A172 (cell line): ENCODE measurements around the gene C3orf33. TPM values are rescaled to one million over a fixed set of nuclear protein-coding genes. Genes with fewer than 3 reads are reported as not detected.

Experiments
- DNase-seq: peaks from one replicate; pipeline ENCODE4 v3.0.0-alpha.2; 2015; ENCODE audit warnings: low spot score
- total RNA-seq: library from RNA; depleted of rRNA; stranded (reverse); fragments of >200 nt; shearing (Covaris generic); gene quantifications from 2 replicates; pipeline ENCODE4 v1.2.3, GENCODE V29; 2014; rRNA removed

C3orf33 gene
- total RNA-seq, 1 experiment from 2014 or later = 7.5 TPM

DNA sequence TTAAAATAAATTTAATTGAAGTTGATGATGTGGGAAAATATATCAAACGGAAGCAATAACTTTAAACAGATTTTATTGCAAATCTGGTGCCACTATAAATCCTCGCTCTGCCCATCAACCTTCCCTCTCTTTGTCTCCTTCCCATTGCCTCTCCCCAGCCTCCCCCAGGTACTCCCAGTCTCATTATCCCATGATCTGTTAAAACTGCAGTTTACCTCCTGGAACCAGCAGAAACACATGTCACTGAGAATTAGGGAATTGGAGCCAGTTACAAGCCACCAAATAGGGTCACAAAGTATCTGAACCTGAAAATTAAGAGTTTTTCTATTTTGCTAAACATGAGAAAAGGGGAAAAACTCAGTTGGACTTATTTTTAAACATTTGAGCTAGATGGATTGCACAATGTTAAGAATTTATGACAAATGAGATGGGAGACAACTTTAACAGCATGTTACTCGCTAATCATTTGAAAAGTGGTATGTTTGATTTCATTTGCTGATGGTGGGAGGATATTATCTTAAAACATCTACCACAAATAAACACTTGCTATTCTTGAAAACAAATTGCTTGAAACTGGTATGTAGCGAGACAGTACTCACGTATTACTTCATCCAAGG, 63.6 kb downstream of the C3orf33 start:
- DNase-seq = no peak

DNA sequence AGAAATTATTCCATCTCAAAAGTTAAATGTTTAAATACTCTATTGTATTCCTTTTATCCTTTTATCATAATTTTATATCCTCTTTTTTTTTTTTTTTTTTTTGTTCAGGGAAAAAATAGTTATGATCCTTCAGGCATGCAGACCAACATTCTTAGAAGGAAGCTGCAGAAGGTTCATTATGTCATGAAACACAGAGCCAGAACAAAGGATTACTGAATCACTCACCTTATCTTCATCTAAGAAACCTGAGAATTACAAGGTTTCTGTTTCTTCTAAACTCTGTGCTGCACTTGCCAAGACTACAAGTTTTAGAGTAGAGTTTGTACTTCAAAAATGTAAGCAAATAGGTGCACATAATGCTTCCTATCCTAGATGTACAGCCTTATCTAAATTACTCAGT, 64.5 kb downstream of the C3orf33 start:
- no peak for DNase-seq

DNA sequence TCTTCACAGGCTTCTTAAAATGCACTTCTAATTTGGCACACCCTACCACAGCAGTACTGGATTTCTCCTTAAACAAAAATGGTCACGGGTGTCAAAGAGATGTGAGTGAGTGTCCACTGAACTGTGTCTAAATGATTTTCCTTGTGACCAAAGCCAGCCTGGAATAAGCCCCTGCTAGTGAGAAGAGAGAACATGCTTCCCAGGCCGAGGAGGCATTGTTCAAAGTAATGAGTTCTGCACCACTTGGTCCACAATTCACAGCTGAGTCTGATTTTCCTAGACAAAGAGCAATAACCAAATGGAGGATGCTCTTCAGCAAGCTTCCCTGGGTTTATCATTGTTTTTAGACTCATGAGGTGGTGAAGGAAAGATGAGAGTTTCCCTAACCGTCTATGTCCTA, 65.0 kb downstream of the C3orf33 start:
- DNase-seq = no peak

DNA sequence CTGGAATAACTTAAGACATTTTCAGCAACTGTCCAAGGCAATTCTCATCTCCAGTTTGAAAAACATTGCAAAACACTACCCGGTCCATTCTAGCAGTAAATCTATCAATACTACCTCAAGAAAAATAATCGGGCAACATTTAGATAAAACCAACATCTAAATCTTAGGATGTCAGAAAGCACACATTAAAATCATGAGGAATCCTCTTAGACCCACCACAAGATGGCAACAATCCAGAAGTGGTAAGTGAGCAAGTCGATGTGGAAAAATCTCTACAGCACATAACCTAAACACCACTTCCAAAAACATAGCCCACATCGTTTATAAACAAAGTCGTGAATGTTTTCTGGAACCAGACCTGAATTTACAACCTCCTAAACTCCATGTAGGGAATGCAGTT, 66.9 kb downstream of the C3orf33 start:
- DNase-seq = no peak

DNA sequence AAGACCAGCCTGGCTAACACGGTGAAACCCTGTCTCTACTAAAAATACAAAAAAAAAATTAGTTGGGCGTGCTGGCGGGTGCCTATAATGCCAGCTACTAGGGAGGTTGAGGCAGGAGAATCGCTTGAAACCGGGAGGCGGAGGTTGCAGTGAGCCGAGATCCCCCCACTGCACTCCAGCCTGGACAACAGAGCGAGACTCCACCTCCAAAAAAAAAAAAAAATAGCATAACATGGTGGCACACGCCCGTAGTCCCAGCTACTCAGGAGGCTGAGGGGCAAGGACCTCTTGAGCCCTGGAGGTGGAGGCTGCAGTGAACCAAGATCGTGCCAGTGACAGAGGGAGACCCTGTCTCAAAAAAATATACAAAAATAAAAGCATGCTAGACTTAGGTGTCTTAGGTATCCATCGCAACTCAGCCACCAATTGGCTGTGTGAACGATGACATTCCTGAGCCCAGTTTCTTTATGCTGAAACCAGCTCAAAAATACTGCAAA, 67.5 kb downstream of the C3orf33 start:
- no peak for DNase-seq

DNA sequence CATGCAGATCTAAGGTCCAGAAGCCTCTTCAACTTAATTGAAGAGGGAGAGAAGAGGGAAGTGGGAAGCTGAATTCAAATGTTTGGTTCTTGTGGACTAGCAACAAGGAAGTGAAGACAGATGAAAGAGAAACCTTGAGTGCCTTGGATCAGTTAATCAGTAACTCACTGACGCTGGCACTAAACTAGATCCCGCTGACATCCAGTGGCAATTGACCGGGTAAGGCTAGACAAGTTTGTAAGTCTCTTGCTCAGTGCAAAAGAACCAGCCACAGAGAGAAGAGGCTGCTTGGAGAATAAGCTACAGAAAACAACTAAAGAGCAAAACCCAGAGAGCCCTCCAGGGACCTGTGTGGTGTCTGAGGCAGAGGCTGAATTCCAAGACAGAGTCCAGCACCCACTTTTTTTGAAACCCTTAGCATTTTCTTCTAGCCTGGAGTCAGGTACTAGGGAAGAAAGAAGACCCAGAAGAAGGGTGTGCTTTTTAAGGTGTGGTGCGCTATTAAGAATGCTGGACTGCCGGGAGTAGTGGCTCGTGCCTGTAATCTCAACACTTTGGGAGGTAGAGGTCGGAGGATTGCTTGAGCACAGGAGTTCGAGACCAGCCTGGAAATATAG, 68.1 kb downstream of the C3orf33 start:
- DNase-seq = no peak

DNA sequence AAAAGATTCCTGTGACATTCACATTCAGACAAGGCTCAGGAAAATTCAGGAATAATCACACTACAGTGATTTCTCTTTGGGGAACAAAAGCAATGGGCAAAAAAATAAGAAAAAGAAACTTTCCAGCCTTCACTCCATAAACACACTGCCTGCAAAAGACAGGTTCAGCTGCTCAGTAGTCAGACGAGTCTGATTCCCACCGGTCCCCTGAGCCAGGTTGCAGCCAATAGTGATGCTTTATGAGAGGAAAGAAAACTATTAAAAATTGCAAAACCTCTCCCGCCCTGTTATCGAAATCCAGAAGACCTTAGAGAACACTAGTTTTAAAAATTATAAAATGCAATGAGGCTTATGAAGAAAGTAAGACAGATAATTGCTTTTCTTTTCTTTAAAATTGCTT, 69.7 kb downstream of the C3orf33 start:
- no peak for DNase-seq

DNA sequence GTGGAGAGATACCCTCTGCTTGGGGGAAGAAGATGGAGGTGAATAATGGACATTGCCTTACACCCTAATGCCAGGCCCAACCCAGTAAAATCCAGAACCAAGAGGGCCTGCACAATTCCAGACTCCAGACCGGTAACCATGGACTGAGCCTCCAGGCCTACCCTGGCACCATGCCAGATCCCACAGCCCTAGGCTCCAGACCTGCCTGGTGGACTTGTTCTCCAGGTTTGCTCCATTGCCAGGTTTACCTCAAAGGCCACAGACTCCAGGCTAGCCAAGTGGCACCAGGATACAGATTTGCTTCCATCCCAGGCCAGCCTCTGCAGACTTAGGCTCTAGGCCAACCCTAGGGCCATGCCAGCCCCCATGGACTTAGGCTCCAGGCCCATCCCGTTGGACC, 75.2 kb downstream of the C3orf33 start:
- DNase-seq = no peak

DNA sequence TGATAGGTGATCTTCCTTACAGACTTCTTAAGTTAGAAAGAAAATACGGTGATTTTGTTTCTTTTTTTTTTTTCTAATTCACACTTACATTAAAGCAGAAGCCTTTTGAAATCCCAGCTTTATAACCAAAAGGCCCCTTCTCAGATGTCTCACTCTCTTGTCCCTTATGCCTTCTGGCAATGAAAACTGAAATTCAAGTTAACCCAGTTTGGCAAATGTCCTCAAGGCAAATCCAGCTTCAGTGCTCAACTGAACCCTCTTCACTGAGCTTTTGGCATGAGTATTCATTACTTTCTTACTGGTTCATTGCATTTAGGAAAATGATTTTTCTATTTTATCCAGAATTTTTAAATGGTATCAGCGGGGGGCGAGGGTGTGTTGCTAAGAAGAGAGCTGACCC, 78.2 kb downstream of the C3orf33 start:
- DNase-seq = no peak

DNA sequence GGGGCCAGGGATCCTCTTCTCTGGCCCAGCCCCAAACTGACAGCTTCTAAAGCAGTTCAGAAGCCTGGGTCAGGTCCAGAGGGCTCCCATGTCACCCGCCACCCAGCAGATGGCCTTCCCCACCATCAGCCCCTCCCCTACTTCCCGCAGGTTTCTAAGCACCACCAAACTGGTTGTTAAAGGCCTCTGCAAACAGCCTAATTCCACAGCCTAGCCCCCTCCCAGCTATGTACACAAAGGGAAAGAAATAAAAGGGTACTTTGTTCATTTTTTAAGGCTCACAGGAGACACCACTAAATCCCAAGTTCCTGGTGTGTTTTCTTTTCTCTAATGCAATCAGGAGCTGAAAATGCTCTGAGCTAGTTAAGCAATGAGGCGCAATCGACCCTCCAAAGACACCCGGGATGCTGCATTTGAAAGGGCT, 91.8 kb downstream of the C3orf33 start:
- no peak for DNase-seq

Other genes with a start within 250 kb of the C3orf33 start
- 0.50 and 0.78 TPM in 2 replicates for gene PLCH1, start 61.2 kb downstream of the C3orf33 start, total RNA-seq
- gene SLC33A1, start 48.1 kb upstream of the C3orf33 start, total RNA-seq = 22.9 and 28.0 TPM in 2 replicates
- gene GMPS, start 64.4 kb upstream of the C3orf33 start, total RNA-seq = 155 and 171 TPM in 2 replicates